ENCODE measurements around the gene NF2.

The NF2 gene

GRCh38 chr22:29654882-29655281 is 51.4 kb downstream of the NF2 start:
- DNase-seq (ENCODE audit: extremely low spot score, insufficient read length, low read depth): no peak
- no peak for FAIRE-seq

- no peak for DNase-seq (ENCODE audit: extremely low spot score, insufficient read length, low read depth)
- no peak for FAIRE-seq
Observed at GRCh38 chr22:29658176-29658575, 54.7 kb downstream of the NF2 start.

GRCh38 chr22:29660021-29660420 is 56.6 kb downstream of the NF2 start:
- DNase-seq (ENCODE audit: extremely low spot score, insufficient read length, low read depth) (no peak), FAIRE-seq (no peak)

GRCh38 chr22:29661336-29661735 is 57.9 kb downstream of the NF2 start:
- DNase-seq (ENCODE audit: extremely low spot score, insufficient read length, low read depth) (no peak), FAIRE-seq (no peak)

GRCh38 chr22:29663180-29663821 is 59.9 kb downstream of the NF2 start:
- DNase-seq (ENCODE audit: extremely low spot score, insufficient read length, low read depth): no peak
- FAIRE-seq: no peak

GRCh38 chr22:29665486-29665885 is 62.1 kb downstream of the NF2 start:
- DNase-seq (ENCODE audit: extremely low spot score, insufficient read length, low read depth): no peak
- no peak for FAIRE-seq

GRCh38 chr22:29668673-29669072 is 65.2 kb downstream of the NF2 start:
- no peak for FAIRE-seq
- no peak for DNase-seq (ENCODE audit: extremely low spot score, insufficient read length, low read depth)

GRCh38 chr22:29670626-29671025 is 67.2 kb downstream of the NF2 start:
- FAIRE-seq (no peak), DNase-seq (ENCODE audit: extremely low spot score, insufficient read length, low read depth) (no peak)

GRCh38 chr22:29673361-29674066 is 70.1 kb downstream of the NF2 start:
- FAIRE-seq (no peak), DNase-seq (ENCODE audit: extremely low spot score, insufficient read length, low read depth) (no peak)

DNA sequence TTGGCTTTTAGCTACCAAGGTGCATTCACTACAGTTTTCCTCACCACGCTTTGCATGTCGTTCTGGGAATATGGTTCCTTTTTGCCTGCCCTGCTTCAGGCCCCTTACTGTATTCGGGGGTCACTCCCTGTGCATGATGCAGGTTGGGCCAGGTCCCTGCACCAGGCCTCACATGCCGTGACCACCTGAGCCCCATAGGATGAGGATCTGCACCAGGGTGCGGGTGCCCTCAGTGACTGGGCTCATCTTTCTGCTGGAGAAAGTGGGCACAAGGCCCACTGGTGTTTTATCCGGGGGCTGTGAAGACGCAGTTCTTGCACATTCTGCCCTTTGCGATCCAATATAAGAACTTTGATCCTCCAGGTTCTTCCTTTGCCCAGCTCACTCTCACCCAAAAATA is 70.7 kb downstream of the NF2 start:
- FAIRE-seq (no peak), DNase-seq (ENCODE audit: extremely low spot score, insufficient read length, low read depth) (no peak)

DNA sequence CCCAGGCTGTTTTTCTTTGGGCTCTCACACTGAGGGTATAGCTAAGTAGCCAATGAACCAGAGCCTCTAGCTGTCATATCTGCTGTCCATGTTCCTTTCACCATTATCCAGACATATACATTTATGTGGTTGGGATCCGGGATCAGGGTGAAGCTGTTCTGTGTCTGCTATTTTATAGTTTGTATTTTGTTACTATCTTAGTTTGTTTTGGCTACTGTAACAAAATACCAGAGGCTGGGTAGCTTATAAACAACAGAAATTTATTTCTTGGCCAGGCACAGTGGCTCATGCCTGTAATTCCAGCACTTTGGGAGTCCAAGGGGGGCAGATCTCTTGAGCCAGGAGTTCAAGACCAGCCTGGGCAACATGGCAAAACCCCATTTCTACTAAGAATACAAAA is 75.9 kb downstream of the NF2 start:
- DNase-seq (ENCODE audit: extremely low spot score, insufficient read length, low read depth): no peak
- no peak for FAIRE-seq

GRCh38 chr22:29683536-29683935 is 80.1 kb downstream of the NF2 start:
- FAIRE-seq: no peak
- no peak for DNase-seq (ENCODE audit: extremely low spot score, insufficient read length, low read depth)

- FAIRE-seq (no peak), DNase-seq (ENCODE audit: extremely low spot score, insufficient read length, low read depth) (no peak)
Observed at GRCh38 chr22:29684244-29684643, 80.8 kb downstream of the NF2 start.

- DNase-seq (ENCODE audit: extremely low spot score, insufficient read length, low read depth): no peak
- no peak for FAIRE-seq
Observed at GRCh38 chr22:29689206-29689879, 85.9 kb downstream of the NF2 start.

GRCh38 chr22:29689880-29690213 is 86.4 kb downstream of the NF2 start:
- no peak for FAIRE-seq
- no peak for DNase-seq (ENCODE audit: extremely low spot score, insufficient read length, low read depth)

DNA sequence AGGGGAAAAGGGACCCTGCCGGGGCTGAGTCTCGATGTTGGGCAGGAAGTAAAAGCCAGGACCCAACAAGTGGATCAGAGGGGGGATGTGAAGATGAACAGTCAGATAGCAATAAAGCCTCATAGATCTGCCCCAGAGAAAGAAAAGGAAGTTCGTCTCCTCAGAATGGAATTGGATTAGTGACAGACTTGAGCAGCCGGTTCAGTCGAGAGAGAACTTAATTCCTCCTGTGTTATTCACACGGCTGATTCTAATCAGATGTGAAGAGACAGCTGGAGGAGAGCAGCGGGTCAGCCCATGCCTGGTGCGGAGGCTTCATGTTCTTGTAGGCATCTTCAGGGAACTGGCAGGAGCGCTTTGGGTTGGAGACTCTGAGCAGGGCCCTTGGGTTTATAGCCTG is 87.0 kb downstream of the NF2 start:
- no peak for DNase-seq (ENCODE audit: extremely low spot score, insufficient read length, low read depth)

GRCh38 chr22:29691636-29692326 is 88.3 kb downstream of the NF2 start:
- FAIRE-seq: no peak

More for the DNA sequence above, 87.0 kb downstream of the NF2 start:
- FAIRE-seq: no peak

GRCh38 chr22:29692327-29692640 is 88.9 kb downstream of the NF2 start:
- no peak for FAIRE-seq
- no peak for DNase-seq (ENCODE audit: extremely low spot score, insufficient read length, low read depth)

More at GRCh38 chr22:29691636-29692326, 88.3 kb downstream of the NF2 start:
- DNase-seq (ENCODE audit: extremely low spot score, insufficient read length, low read depth): no peak

GRCh38 chr22:29693161-29693560 is 89.7 kb downstream of the NF2 start:
- FAIRE-seq: no peak
- DNase-seq (ENCODE audit: extremely low spot score, insufficient read length, low read depth): no peak

DNA sequence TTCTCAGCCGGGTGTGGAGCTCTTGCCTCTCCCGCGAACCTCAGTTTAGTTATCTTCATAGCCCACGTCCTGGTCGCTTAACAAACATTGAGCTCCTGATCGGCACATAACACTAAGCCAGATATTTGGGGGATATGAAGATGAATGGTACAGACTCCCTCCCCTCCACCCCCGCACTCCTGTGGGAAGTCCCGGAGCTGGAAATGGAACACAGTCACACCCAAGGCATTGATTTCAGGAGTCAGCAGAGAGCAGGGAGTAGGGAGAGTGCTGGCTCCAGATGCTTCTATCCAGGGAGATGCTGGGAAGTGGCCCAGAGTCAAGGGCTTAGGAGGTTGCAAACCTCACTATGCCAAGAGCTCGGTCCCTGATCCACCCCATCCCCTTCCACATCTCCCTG is 90.2 kb downstream of the NF2 start:
- FAIRE-seq (no peak), DNase-seq (ENCODE audit: extremely low spot score, insufficient read length, low read depth) (no peak)

All from GM18507 (cell line).